GM06990 (cell line): ENCODE results near the gene COPRS.
"Not testable (repeated sequence)": the region's sequence is repeated elsewhere in the genome, so short reads cannot be mapped to it uniquely, and the experiment has no call there.

Experiments used
- DNase-seq: peaks from one replicate; pipeline ENCODE4 v3.0.0-alpha.2; 2011; ENCODE audit not compliant: insufficient read length; ENCODE audit errors: extremely low read depth
- H3K27me3 ChIP-seq: replicated peaks from 2 replicates; pipeline ENCODE4 v1.6.0; 2011; ENCODE audit warnings: low read length; ENCODE audit not compliant: control insufficient read depth, insufficient read depth
- H3K36me3 ChIP-seq: 2 replicates; pipeline ENCODE4 v1.5.1; 2011; ENCODE audit warnings: low read length; ENCODE audit not compliant: control insufficient read depth, insufficient read depth
- H3K4me3 ChIP-seq: replicated peaks from 2 replicates; pipeline ENCODE4 v1.5.1; 2011; ENCODE audit warnings: low read depth, mild to moderate bottlenecking, control low read depth, low read length
- CTCF ChIP-seq: IDR thresholded peaks from 2 replicates; pipeline ENCODE4 v1.5.1; 2011; ENCODE audit warnings: low read length, control low read depth, mild to moderate bottlenecking, inconsistent platforms; ENCODE audit not compliant: insufficient read depth, poor library complexity, severe bottlenecking

The COPRS gene

GRCh38 chr17:31824766-31825360, 34.2 kb downstream of the COPRS start:
- Histone ChIP-seq H3K27me3 (no peaks in the 10 kb centered on the region), H3K36me3 (no peaks in the 10 kb centered on the region), H3K4me3 (no peak overlapping the region)
- no peak for TF ChIP-seq CTCF
- no peak for DNase-seq

GRCh38 chr17:31823014-31823413, 36.0 kb downstream of the COPRS start:
- DNase-seq: no peak
- Histone ChIP-seq H3K27me3 (no peaks in the 10 kb centered on the region), H3K4me3 (no peak overlapping the region), H3K36me3 (no peaks in the 10 kb centered on the region)
- no peak for TF ChIP-seq CTCF

- Histone ChIP-seq H3K36me3 (no peaks in the 10 kb centered on the region), H3K27me3 (no peaks in the 10 kb centered on the region), H3K4me3 (no peak overlapping the region)
- no peak for DNase-seq
- TF ChIP-seq CTCF: no peak
Observed at GRCh38 chr17:31820691-31821435, 38.2 kb downstream of the COPRS start.

GRCh38 chr17:31819578-31819977, 39.5 kb downstream of the COPRS start:
- Histone ChIP-seq H3K36me3 (no peaks in the 10 kb centered on the region), H3K4me3 (no peak overlapping the region), H3K27me3 (no peaks in the 10 kb centered on the region)
- no peak for TF ChIP-seq CTCF
- DNase-seq: no peak

- H3K4me3 ChIP-seq, DNase-seq, H3K36me3 ChIP-seq, H3K27me3 ChIP-seq: not testable (repeated sequence)
Observed at GRCh38 chr17:31818863-31819262, 40.2 kb downstream of the COPRS start.

- no peak for TF ChIP-seq CTCF
- H3K4me3 ChIP-seq: no peak overlapping the region
- H3K27me3 ChIP-seq: no peaks in the 10 kb centered on the region
- no peak for DNase-seq
- no peaks in the 10 kb centered on the region for H3K36me3 ChIP-seq
Observed at GRCh38 chr17:31815212-31815730, 43.8 kb downstream of the COPRS start.
